Measurements from ENCODE around the gene CUEDC1. TPM values are rescaled to one million over a fixed set of nuclear protein-coding genes. Genes with fewer than 3 reads are reported as not detected.
A peak's percentile ranks its signal among the peaks of the same experiment; 100 is the strongest.

The CUEDC1 gene
- total and polyA plus RNA-seq, 2 of the 13 experiments (the other 11 are each of a cell fraction or from before 2014, with no cell fraction given), result 7.4 to 12.9 TPM

GRCh38 chr17:57898487-57899311 lies 56.5 kb downstream of the CUEDC1 start (continued):
- no peak for TF ChIP-seq LCORL (IDR thresholded peaks at IDR 0.05)
- 0 out of 2 replicates have a peak, but pooled peaks have one; percentile 13 for TF ChIP-seq LCORL (CRISPR knock-in tag; IDR thresholded peaks at IDR 0.05)
- peak; percentile 89; the same call in 1 of the 2 replicates for TF ChIP-seq ZNF672 (CRISPR knock-in tag; IDR thresholded peaks at IDR 0.05)
- no peak for TF ChIP-seq DZIP1 (CRISPR knock-in tag; IDR thresholded peaks at IDR 0.05)
- TF ChIP-seq EZH2 (conservative IDR thresholded peaks at IDR 0.05; ENCODE audit: low read depth, low read length), result no peak
- peak; percentile 27; the same call in 1 of the 2 replicates for TF ChIP-seq ZNF142 (CRISPR knock-in tag; IDR thresholded peaks at IDR 0.05)
- no peak for TF ChIP-seq RORA (CRISPR knock-in tag; IDR thresholded peaks at IDR 0.05)
- no peak for TF ChIP-seq ZFP91 (CRISPR knock-in tag; IDR thresholded peaks at IDR 0.05; ENCODE audit: borderline replicate concordance)
- TF ChIP-seq ZNF564 (CRISPR knock-in tag; IDR thresholded peaks at IDR 0.05), result no peak
- no peak for TF ChIP-seq KLF16 (CRISPR knock-in tag; IDR thresholded peaks at IDR 0.05)
- TF ChIP-seq ZNF549 (CRISPR knock-in tag; IDR thresholded peaks at IDR 0.05), result no peak
- no peak for TF ChIP-seq SNAI1 (CRISPR knock-in tag; IDR thresholded peaks at IDR 0.05; ENCODE audit: borderline replicate concordance)
- no peak for TF ChIP-seq ATRX (CRISPR knock-in tag; IDR thresholded peaks at IDR 0.05; ENCODE audit: borderline replicate concordance)
- no peak for TF ChIP-seq PAXIP1 (CRISPR knock-in tag; conservative IDR thresholded peaks at IDR 0.05)

All from HepG2 (cell line).